NT2/D1 (cell line): Measurements from ENCODE around the gene BMAL1.

ENCODE experiments used
- SUZ12 ChIP-seq: IDR thresholded peaks from 2 replicates; pipeline ENCODE4 v1.6.1; 2011; ENCODE audit not compliant: insufficient read length, insufficient read depth; ENCODE audit errors: extremely low read depth
- YY1 ChIP-seq: IDR thresholded peaks from 2 replicates; pipeline ENCODE4 v1.6.1; 2011; ENCODE audit not compliant: insufficient read length, insufficient read depth
- ZNF274 ChIP-seq: IDR thresholded peaks from 2 replicates; pipeline ENCODE4 v1.6.1; 2011; ENCODE audit warnings: mild to moderate bottlenecking, low read depth, low read length

DNA sequence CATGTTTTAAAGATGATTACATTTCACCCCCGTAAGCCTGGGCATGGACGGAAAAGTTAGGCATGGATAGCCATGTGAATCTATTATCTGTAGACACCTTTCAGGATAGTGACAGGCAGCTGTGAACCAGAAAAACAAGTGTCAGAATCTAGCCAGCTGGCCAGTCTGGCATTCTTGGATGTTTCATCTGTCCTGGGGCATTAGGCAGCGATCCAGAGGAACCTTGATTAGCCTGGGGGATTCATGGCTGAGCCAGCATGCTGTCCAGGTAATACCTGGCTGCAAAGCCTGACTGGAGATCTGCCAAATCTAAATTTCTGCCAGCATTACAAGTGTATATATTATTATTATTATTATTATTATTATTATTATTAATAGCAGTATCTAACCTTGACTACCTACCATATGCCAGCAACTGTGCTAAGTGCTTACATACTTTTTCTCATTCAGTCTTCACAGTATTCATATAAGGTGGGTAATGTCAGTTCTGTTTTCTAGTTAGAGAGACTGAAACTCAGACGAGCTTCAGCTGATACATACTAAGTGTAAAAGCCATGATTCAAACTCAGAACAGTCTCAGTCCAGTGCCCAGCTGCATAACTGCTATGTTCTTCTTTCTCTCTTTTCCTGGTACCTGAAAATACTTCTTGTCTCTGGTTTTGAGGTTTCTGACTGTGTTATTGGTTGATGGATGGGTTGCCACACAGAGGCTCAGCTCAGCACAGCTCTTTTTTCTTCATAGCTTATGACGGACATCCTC, 12.8 kb downstream of the BMAL1 start:
- TF ChIP-seq YY1 (no peak), ZNF274 (no peak), SUZ12 (no peak)
